HUES6 (cell line): ENCODE results near the gene ACTR3.

Experiments used
- H3K27ac ChIP-seq: 2 replicates; pipeline ENCODE4 v1.7.0; 2013; ENCODE audit warnings: low read depth, mild to moderate bottlenecking, low read length, inconsistent platforms
- H3K27me3 ChIP-seq: 2 replicates; pipeline ENCODE4 v1.6.1; 2013; ENCODE audit warnings: low read length; ENCODE audit not compliant: control insufficient read depth, insufficient read depth
- H3K36me3 ChIP-seq: 2 replicates; pipeline ENCODE4 v1.6.1; 2013; ENCODE audit warnings: low read length; ENCODE audit not compliant: control insufficient read depth, insufficient read depth
- H3K4me1 ChIP-seq: 2 replicates; pipeline ENCODE4 v1.6.1; 2013; ENCODE audit warnings: low read length; ENCODE audit not compliant: control insufficient read depth, insufficient read depth
- H3K4me3 ChIP-seq: 2 replicates; pipeline ENCODE4 v1.5.1; 2013; ENCODE audit warnings: low read depth, low read length
- H3K9ac ChIP-seq: one replicate; pipeline ENCODE4 v1.6.1; 2013; ENCODE audit warnings: mild to moderate bottlenecking, low read length
- H3K9me3 ChIP-seq: 2 replicates; pipeline ENCODE4 v1.6.1; 2013; ENCODE audit warnings: low read depth, low read length; ENCODE audit not compliant: control insufficient read depth, insufficient read depth

ACTR3 gene

GRCh38 chr2:113906647-113907046 is 16.8 kb downstream of the ACTR3 start:
- peaks cover 4% of the 10 kb centered on the region; the same call in 1 of the 2 replicates for H3K4me1 ChIP-seq
- H3K36me3 ChIP-seq = peaks cover 9% of the 10 kb centered on the region; the same call in 1 of the 2 replicates
- peaks cover 12% of the 10 kb centered on the region; the same call in 1 of the 2 replicates for H3K9me3 ChIP-seq
- H3K27me3 ChIP-seq = no peaks in the 10 kb centered on the region
- no peak overlapping the region for H3K27ac ChIP-seq
- H3K4me3 ChIP-seq = no peak overlapping the region
- H3K9ac ChIP-seq = no peak overlapping the region

- peaks cover 4% of the 10 kb centered on the region; the same call in 1 of the 2 replicates for H3K4me1 ChIP-seq
Observed at GRCh38 chr2:113907297-113907696, 17.4 kb downstream of the ACTR3 start.

GRCh38 chr2:113910110-113910717 is 20.3 kb downstream of the ACTR3 start:
- peaks cover 12% of the 10 kb centered on the region; the same call in 1 of the 2 replicates for H3K9me3 ChIP-seq
- no peak overlapping the region for H3K9ac ChIP-seq

More at GRCh38 chr2:113907297-113907696, 17.4 kb downstream of the ACTR3 start:
- Histone ChIP-seq H3K9ac (no peak overlapping the region), H3K9me3 (peaks cover 12% of the 10 kb centered on the region; the same call in 1 of the 2 replicates), H3K4me3 (no peak overlapping the region), H3K27me3 (no peaks in the 10 kb centered on the region), H3K36me3 (peaks cover 9% of the 10 kb centered on the region; the same call in 1 of the 2 replicates), H3K27ac (no peak overlapping the region)

GRCh38 chr2:113910967-113911678 is 21.2 kb downstream of the ACTR3 start:
- H3K4me3 ChIP-seq = no peak overlapping the region
- H3K9me3 ChIP-seq = peaks cover 8% of the 10 kb centered on the region; the same call in 1 of the 2 replicates
- no peaks in the 10 kb centered on the region for H3K4me1 ChIP-seq

More at GRCh38 chr2:113910110-113910717, 20.3 kb downstream of the ACTR3 start:
- Histone ChIP-seq H3K36me3 (peaks cover 13% of the 10 kb centered on the region), H3K27me3 (no peaks in the 10 kb centered on the region), H3K4me3 (no peak overlapping the region), H3K27ac (no peak overlapping the region), H3K4me1 (no peaks in the 10 kb centered on the region)

GRCh38 chr2:113915082-113915819 is 25.4 kb downstream of the ACTR3 start:
- H3K4me1 ChIP-seq = no peaks in the 10 kb centered on the region
- H3K9me3 ChIP-seq = no peaks in the 10 kb centered on the region
- H3K27me3 ChIP-seq = no peaks in the 10 kb centered on the region
- H3K4me3 ChIP-seq = no peak overlapping the region
- H3K27ac ChIP-seq = no peak overlapping the region
- peaks cover 42% of the 10 kb centered on the region for H3K36me3 ChIP-seq
- no peak overlapping the region for H3K9ac ChIP-seq

More at GRCh38 chr2:113910967-113911678, 21.2 kb downstream of the ACTR3 start:
- H3K36me3 ChIP-seq = peaks cover 13% of the 10 kb centered on the region
- no peaks in the 10 kb centered on the region for H3K27me3 ChIP-seq
- H3K9ac ChIP-seq = no peak overlapping the region
- no peak overlapping the region for H3K27ac ChIP-seq

- Histone ChIP-seq H3K9ac (no peak overlapping the region), H3K27ac (no peak overlapping the region), H3K36me3 (peaks cover 45% of the 10 kb centered on the region), H3K4me1 (no peaks in the 10 kb centered on the region), H3K9me3 (no peaks in the 10 kb centered on the region), H3K4me3 (no peak overlapping the region), H3K27me3 (no peaks in the 10 kb centered on the region)
Observed at GRCh38 chr2:113918229-113918628, 28.3 kb downstream of the ACTR3 start.

- no peaks in the 10 kb centered on the region for H3K4me1 ChIP-seq
- H3K36me3 ChIP-seq = peaks cover 44% of the 10 kb centered on the region
- H3K27ac ChIP-seq = no peak overlapping the region
- no peaks in the 10 kb centered on the region for H3K27me3 ChIP-seq
- H3K4me3 ChIP-seq = no peak overlapping the region
- H3K9me3 ChIP-seq = no peaks in the 10 kb centered on the region
- no peak overlapping the region for H3K9ac ChIP-seq
Observed at GRCh38 chr2:113920996-113921395, 31.1 kb downstream of the ACTR3 start.

GRCh38 chr2:113922335-113922734 is 32.4 kb downstream of the ACTR3 start:
- Histone ChIP-seq H3K9me3 (no peaks in the 10 kb centered on the region), H3K4me3 (no peak overlapping the region), H3K27me3 (no peaks in the 10 kb centered on the region), H3K9ac (no peak overlapping the region), H3K4me1 (no peaks in the 10 kb centered on the region), H3K36me3 (peaks cover 47% of the 10 kb centered on the region), H3K27ac (no peak overlapping the region)

GRCh38 chr2:113922784-113923183 is 32.9 kb downstream of the ACTR3 start:
- H3K36me3 ChIP-seq = peaks cover 47% of the 10 kb centered on the region
- no peaks in the 10 kb centered on the region for H3K9me3 ChIP-seq
- H3K4me1 ChIP-seq = no peaks in the 10 kb centered on the region
- H3K27ac ChIP-seq = no peak overlapping the region
- no peak overlapping the region for H3K9ac ChIP-seq
- H3K27me3 ChIP-seq = no peaks in the 10 kb centered on the region
- no peak overlapping the region for H3K4me3 ChIP-seq

- no peaks in the 10 kb centered on the region for H3K4me1 ChIP-seq
- H3K4me3 ChIP-seq = no peak overlapping the region
- no peak overlapping the region for H3K27ac ChIP-seq
- no peak overlapping the region for H3K9ac ChIP-seq
- no peaks in the 10 kb centered on the region for H3K27me3 ChIP-seq
- H3K9me3 ChIP-seq = no peaks in the 10 kb centered on the region
- H3K36me3 ChIP-seq = peaks cover 53% of the 10 kb centered on the region
Observed at GRCh38 chr2:113925884-113926283, 36.0 kb downstream of the ACTR3 start.

- no peaks in the 10 kb centered on the region for H3K27me3 ChIP-seq
- no peaks in the 10 kb centered on the region for H3K9me3 ChIP-seq
- H3K27ac ChIP-seq = no peak overlapping the region
- H3K4me1 ChIP-seq = no peaks in the 10 kb centered on the region
- H3K4me3 ChIP-seq = no peak overlapping the region
- H3K36me3 ChIP-seq = peaks cover 55% of the 10 kb centered on the region
- no peak overlapping the region for H3K9ac ChIP-seq
Observed at GRCh38 chr2:113926314-113926713, 36.4 kb downstream of the ACTR3 start.
